IPS-11a (cell line): ENCODE data around the gene IFT172.
"Not testable (repeated sequence)": the region's sequence is repeated elsewhere in the genome, so short reads cannot be mapped to it uniquely, and the experiment has no call there.

ENCODE experiments used
- H3K4me3 ChIP-seq: one replicate; pipeline ENCODE4 v1.5.1; 2013; ENCODE audit warnings: low read depth, low read length, control low read depth

The IFT172 gene

GRCh38 chr2:27428213-27428977, 61.1 kb downstream of the IFT172 start, which contains the start of gene NRBP1:
Gene NRBP1 (plus strand): TSS chr2:27428631. CDS start chr2:27433274, 4,643 bp downstream.
- H3K4me3 ChIP-seq = peak within 1 kb of the TSS; percentile 78

DNA sequence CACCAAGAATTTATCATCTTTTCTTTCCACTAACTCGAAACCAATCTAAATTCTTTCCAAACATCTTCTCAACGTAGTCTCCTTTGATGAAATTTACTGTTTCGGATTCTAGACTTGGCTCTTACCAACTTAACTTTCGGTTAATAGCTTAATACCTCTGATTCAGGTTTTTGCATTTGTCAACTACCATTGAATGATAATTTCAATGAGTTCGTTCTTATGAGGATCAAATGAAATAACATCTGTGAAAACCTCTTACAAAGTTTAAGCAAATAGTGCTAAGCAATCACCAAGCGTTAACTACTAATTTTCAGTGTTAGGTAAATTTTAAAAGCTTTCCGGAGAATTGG, 61.7 kb downstream of the IFT172 start:
- H3K4me3 ChIP-seq = peak overlapping the region; percentile 78

DNA sequence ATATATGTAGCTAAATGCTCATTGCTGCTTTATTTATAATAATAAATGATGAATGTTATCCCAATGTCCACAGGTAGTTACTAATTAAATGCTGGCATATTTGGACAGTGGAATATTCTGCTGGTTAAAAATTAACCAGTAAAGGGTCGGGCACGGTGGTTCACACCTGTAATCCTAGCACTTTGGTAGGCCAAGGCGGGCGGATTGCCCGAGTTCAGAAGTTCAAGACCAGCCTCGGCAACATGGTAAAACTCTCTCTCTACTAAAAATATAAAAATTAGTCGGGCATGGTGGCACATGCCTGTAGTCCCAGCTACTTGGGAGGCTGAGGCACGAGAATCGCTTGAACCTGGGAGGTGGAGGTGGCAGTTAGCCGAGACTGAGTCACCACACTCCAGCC, 64.5 kb downstream of the IFT172 start:
- H3K4me3 ChIP-seq = not testable (repeated sequence)

GRCh38 chr2:27422958-27423357, 66.6 kb downstream of the IFT172 start:
- no peak overlapping the region for H3K4me3 ChIP-seq

DNA sequence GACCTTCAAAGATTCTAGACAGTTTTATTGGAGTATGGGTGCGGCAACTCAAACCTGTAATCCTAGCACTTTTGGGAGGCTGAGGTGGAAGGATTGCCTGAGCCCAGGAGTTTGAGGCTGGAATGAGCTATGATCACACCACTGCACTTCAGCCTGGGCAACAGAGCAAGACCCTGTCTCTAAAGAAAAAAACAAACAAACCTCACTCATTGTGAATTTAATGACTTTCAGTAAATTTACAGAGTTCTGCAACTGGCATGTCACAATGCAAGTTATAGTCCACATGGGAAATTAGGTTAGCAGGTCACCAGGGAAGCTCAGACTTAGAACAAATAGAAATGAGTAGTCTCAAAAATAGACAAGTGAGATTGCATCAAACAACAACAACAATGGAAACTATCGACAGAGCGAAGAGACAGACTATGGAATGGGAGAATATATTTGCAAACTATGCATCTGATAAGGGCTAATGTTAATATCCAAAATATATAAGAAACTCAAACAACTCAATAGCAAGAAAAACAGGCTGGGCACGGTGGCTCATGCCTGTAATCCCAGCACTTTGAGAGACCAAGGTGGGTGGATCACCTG, 67.8 kb downstream of the IFT172 start:
- no peak overlapping the region for H3K4me3 ChIP-seq

DNA sequence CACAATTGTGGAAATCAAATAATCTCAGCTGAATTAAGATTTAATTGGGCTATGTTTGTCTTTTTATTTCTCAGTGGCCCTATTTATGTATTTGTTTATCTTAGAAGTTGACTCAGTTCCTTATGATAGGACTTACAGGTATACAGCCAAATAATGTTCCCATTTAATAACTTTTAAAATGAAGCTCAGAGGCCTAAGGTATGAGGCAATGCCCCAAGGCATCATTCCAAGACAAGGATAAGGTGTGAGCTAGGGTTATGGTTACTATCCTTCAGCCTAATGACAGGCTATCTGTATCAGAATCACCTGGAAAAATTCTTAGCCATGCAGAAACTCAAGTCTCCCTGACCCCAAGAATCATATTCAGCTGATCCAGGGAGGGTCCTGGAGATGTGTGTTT, 68.5 kb downstream of the IFT172 start:
- no peak overlapping the region for H3K4me3 ChIP-seq

GRCh38 chr2:27416151-27416550, 73.4 kb downstream of the IFT172 start:
- no peak overlapping the region for H3K4me3 ChIP-seq

DNA sequence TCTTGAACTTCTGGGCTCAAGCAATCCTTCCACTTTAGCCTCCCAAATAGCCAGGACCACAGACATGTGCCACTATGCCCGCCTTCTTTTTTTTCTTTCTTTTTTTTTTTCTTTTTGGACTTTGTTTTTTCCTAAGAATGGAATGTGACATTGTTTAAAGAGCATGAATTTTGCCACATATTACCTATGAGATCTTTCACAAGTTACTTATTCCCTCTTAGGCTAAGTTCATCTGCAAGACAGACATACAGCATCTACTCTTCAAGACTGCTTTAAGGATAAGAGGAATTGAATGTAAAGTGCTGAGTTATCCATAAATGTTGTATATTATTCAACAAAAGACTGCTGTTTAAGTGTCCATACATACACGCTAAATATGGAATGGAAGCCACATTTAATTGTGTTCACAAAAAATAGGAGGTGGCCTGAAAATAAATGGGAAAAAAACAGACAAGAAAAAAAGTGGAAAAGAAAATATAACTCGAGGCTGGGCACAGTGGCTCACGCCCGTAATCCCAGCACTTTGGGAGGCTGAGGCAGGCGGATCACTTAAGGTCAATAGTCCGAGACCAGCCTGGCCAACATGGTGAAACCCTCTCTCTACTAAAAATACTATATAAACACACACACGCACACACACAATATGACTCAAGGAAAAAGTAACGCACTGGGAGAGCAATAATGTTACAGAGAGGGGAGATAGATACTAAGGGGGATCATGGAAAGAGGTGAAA, 77.0 kb downstream of the IFT172 start:
- no peak overlapping the region for H3K4me3 ChIP-seq

- H3K4me3 ChIP-seq = peak within 1 kb of the TSS; percentile 97
Measured at GRCh38 chr2:27409321-27410073, 80.0 kb downstream of the IFT172 start, which contains the start of gene PPM1G. Gene PPM1G (minus strand): TSS chr2:27409591. CDS start chr2:27409422, 169 bp downstream.

GRCh38 chr2:27408601-27409320, 80.8 kb downstream of the IFT172 start:
- peak overlapping the region; percentile 97 for H3K4me3 ChIP-seq

DNA sequence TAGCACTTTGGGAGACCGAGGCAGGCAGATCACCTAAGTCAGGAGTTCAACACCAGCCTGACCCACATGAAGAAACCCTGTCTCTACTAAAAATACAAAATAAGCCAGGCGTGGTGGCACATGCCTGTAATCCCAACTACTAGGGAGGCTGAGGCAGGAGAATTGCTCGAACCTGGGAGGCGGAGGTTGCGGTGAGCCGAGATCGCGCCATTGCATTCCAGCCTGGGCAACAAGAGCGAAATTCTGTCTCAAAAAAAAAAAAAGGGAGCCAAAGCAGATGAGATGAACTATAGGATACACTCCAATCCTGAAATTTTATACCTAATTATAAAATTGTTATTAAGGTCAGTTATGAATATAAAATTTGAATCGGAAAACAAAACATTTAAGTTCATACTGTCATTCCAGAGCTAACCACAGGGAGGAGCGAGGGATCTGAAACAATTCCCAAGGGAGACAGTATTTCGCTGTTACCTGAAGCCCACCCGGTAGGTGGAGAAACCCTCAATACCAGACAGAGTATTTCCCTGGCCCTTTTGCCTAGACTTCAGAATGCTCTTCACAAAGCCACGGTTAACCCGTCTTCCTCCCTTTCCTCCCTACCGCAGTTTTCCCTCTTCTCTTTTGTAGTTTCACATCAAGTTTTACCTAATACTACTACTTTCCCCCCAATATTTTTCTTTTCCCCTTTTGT, 81.6 kb downstream of the IFT172 start:
- H3K4me3 ChIP-seq = peak overlapping the region; percentile 97

GRCh38 chr2:27400348-27401135, 89.0 kb downstream of the IFT172 start:
- no peak overlapping the region for H3K4me3 ChIP-seq

GRCh38 chr2:27398962-27399361, 90.6 kb downstream of the IFT172 start:
- no peak overlapping the region for H3K4me3 ChIP-seq
